ENCODE results near the gene SERTAD2.

Gene SERTAD2

DNA sequence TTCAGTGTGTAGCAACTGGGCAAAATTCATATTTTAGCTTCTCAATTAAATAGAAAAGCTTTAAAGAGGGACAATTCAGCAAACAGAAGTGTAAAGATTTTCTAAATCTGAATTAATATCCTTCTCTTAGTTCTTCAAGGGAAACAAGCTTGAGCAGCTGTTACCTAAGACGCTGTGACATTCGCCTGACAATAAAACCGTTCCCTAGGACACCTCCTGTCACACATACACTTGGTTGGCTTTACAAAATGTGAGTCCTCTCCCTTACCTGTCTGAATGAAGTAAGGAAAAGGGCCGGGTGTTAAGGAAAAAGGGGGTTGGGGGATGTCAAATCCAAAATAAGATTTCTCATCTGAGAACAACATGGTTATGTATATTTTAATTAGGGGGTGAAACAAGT is 2.1 kb downstream of the SERTAD2 start:
- TF ChIP-seq, protein P1, sequence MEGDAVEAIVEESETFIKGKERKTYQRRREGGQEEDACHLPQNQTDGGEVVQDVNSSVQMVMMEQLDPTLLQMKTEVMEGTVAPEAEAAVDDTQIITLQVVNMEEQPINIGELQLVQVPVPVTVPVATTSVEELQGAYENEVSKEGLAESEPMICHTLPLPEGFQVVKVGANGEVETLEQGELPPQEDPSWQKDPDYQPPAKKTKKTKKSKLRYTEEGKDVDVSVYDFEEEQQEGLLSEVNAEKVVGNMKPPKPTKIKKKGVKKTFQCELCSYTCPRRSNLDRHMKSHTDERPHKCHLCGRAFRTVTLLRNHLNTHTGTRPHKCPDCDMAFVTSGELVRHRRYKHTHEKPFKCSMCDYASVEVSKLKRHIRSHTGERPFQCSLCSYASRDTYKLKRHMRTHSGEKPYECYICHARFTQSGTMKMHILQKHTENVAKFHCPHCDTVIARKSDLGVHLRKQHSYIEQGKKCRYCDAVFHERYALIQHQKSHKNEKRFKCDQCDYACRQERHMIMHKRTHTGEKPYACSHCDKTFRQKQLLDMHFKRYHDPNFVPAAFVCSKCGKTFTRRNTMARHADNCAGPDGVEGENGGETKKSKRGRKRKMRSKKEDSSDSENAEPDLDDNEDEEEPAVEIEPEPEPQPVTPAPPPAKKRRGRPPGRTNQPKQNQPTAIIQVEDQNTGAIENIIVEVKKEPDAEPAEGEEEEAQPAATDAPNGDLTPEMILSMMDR (IDR thresholded peaks at IDR 0.05) = no peak

DNA sequence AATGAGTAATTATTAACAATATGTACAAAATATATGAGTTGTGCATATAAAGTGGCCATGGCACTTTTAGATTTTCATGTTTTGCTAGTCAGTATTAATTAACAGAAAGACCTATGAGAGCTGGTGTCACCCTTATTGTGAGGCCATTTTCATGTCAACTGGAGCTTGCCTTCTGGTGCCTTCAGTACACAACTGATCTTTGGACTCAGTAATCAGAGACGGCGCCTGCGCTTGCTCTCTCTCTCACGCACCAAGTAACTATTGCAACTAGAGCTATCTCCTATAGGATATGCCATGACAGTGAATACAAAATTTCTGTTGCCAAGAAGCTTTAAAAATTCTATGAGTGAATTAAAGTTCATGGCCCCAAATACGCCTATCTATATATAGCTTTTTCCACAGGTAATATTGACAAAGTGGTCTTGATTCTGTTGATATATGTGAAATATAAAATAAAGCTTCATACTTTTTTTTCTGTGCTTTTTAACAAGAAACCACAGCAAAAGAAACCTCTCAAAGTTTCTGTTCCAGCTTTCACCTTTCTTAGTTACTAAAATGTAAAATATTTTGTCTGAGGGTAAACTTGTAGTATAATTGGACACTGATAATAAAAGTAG is 2.9 kb downstream of the SERTAD2 start:
- TF ChIP-seq, protein P1 (IDR thresholded peaks at IDR 0.05) = no peak

DNA sequence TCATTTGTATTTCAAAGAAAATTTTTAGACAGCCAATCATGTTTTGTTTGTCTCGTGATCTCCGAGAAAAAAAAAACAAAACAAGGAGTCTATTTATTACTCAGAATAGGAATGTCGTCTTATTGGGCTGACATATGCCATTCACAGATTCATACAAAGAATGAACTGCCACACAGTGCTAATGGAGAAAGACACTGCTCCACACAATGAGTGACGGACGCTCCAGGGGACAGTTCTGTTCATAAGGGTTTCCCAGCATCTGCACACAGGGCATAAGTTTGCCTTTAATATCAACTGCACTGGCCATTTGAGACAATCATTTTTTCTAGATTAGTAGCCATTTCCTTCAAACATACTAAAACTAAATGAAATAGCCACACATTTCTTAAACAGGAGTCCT is 3.4 kb downstream of the SERTAD2 start:
- TF ChIP-seq, protein P1 (IDR thresholded peaks at IDR 0.05) = no peak

DNA sequence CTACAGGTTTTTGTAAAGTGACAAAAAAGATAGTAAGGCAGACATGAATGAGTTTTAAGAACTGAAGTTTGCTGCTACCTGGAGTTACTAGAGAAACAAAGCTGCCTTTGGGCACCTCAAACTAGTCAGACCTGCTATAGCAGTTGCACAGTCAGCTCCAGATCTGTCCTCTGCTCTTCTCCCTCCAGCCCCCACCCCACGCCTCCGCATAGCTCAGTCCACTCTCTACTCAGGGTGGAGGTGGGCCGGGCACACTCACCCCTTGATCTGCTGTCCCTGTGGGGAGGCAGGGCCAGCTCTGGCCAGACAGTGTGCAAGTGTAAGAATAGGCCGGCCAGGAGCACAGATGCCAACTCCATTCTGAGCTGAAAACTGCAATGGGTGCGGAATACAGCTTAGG is 4.1 kb downstream of the SERTAD2 start:
- TF ChIP-seq, protein P1 (IDR thresholded peaks at IDR 0.05) = no peak

DNA sequence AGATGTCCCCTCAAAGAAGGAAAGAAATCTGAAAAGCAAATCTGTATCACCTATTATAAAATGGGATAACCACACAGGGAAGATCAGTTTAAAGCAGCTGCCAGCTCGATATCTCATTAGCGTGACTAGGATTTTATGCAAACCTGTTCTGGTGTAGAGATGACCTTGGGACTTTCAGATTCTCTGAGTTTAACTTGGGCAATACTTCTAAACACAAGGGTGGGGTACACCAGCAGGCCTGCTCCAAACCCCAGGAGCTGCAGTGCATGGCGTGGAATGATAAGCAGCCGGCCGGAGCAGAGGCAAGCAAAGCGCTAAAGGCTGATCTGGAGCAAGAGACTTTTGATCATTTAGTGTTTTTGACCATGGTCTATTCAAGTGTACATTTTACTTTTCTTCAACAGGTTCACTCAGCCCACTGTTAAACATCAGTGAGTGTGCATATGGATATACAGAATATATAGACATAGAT is 4.7 kb downstream of the SERTAD2 start:
- TF ChIP-seq, protein P1 (IDR thresholded peaks at IDR 0.05) = no peak

DNA sequence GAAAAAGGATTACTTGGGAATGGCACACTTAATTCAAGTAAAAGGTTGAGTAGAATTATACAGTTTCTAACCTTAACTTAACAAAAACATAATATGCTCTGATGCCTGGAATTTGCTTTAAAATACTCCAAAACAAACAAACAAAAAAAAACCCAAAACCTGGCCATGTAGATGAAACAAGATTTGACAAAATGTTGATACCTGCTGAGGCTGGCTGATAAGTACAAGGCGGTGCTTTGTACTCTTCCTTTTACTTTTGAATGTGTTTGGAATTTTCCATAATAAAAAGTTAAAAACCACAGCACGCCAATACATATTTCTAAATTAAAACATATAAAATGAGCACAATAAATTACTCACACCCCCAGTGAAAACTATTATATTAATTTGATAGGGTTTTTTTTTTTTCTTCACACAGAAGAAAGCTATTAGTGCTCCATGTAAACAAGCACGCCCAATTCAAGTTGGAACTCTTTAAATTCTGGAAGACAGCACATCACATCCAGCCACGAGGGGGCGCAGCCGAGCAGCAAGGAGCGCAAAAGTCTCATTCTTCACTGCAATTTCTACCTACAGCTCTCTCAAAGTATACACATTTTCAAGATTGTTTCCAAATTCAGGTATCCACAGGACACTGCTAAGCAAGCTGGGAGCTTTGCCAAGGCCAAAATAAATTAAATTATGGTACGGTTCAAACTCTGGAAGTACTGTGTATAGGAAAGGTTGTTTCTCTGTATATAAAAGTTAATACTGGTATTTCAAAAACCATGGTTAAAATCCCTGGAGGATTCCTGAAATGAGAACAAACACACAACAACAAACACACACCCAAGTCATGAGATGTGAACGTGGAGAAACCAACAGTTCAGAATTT is 7.5 kb downstream of the SERTAD2 start:
- TF ChIP-seq, protein P1 (IDR thresholded peaks at IDR 0.05) = peak; percentile 64

DNA sequence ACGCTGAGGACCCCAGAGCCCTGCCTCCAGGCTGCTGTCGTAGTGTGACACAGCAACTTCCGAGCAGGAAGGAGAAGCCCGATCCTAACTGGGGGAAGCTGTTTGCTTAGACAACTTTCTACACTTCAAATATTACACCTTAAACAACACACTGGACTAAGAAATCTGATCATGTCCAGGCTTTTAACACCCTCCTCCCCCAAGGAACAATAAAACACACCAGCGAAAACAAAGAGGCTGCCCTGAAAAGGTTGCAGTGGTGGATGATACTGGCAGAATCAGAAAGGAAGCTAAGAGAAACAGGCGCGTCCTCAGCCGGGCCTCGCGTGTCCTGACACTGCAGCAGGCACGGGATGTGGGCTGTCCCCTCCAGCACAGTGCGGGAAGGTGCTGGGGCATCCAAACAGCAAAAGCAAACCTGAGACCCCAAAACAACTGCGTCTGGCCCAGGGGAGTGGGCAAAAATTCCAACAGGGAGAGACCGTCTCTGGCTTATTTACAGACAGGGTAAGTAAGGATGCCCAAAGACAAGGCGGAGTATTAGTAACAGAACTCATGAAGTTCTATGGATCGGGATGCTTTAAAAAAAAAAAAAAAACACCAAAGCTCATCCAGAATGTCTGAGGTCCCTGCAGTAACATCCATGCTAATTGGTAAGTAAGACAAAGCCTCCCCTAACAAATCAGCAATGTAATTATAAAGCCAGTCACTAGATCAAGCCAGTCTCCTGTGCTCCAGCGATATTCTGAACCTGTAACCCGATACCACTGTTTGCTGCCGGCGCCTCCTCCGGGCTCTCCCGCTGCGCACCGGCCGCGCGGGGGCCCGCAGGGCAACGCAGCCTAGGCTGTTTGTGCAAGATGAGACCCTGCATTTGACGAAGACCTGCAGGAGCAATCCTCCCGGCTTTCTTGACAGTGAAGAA is 9.0 kb downstream of the SERTAD2 start:
- TF ChIP-seq, protein P1 (IDR thresholded peaks at IDR 0.05) = no peak

Data from LNCAP (cell line).